ENCODE measurements around the gene EXOC4.
A peak's percentile ranks its signal among the peaks of the same experiment; 100 is the strongest.

EXOC4 gene

GRCh38 chr7:133681529-133681928, 428.7 kb downstream of the EXOC4 start:
- DNase-seq = no peak

DNA sequence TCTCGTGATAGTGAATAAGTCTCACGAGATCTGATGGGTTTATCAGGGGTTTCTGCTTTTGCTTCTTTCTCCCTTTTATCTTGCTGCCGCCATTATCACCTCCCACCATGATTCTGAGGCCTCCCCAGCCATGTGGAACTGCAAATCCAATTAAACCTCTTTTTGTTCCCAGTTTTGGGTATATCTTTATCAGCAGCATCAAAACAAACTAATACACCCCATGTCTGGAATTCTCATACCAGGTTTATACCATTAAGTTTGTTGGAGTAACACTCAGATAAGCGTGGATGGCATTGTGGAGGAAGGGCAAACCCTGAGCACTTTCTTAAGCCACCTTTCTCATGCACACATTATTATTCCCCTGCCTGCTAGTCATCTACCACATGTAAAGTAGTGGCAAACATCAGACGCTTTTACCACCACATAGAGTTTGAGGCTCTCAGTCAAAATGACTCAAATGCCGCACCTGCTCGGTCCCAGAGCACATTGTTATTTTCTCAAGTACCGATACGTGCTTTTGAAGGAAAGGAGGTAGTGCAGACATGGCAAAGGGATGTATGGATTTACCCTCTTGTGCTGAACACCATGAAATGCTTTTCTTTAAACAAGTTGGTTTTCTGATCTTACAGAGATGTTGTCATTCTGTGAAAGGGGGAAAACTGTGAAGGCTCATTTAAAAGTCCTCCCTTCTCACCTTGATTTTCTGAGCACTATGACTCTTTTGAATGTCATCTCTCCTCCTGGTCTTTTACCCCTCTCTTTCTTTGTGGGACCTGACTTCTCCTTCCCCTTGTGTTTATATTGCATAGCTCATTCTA, 429.7 kb downstream of the EXOC4 start:
- no peak for DNase-seq

GRCh38 chr7:133683182-133683454, 430.2 kb downstream of the EXOC4 start:
- DNase-seq = no peak

- DNase-seq = peak; percentile 85
These were observed 435.8 kb downstream of the EXOC4 start for GRCh38 chr7:133688483-133689239.

- DNase-seq = no peak
These were observed 437.9 kb downstream of the EXOC4 start for GRCh38 chr7:133690740-133691139.

DNA sequence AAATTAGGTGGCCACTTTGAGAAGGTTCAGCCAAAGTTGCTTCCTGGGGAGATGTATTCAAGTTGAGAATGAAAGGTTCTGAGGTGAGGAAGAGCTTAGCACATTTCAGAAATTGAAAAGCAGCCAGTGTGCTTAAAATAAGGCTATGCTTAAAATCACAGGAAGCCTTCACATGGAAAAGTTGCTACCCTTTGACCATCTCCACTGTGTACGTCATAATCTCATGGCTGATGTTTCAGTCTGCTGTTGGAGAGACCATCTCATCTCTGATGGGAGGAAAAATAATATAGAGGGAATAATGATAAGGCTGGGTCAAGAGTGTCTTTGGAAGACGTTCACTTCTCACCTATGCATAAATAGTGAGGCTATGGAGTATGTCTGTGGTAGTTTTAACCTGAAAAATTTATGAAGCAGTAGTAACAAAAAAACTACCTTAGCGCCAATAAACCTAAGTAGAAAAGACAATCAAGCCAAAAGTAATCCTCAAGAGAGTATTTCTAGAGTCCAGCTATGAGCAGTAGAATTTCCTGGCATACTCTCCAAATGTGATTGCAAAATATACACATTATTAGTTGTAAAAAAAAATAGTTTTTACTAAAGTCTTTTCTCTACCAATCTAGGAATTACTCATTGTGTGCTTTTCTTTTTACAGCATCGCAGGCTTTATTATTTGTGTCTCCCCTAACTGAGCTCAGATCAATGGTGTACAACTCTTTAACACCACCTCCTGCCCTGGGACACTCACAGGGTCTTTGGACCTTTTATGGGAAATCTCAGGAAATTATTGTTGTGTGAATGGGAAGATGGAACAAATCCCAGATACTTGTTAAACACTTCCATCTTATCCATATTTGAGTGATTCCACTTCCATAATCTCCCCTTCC, 439.1 kb downstream of the EXOC4 start:
- DNase-seq = no peak

- no peak for DNase-seq
These were observed 440.4 kb downstream of the EXOC4 start for GRCh38 chr7:133693281-133693680.

- no peak for DNase-seq
These were observed 443.2 kb downstream of the EXOC4 start for GRCh38 chr7:133696056-133696455.

- no peak for DNase-seq
These were observed 444.7 kb downstream of the EXOC4 start for GRCh38 chr7:133697585-133697984.

DNA sequence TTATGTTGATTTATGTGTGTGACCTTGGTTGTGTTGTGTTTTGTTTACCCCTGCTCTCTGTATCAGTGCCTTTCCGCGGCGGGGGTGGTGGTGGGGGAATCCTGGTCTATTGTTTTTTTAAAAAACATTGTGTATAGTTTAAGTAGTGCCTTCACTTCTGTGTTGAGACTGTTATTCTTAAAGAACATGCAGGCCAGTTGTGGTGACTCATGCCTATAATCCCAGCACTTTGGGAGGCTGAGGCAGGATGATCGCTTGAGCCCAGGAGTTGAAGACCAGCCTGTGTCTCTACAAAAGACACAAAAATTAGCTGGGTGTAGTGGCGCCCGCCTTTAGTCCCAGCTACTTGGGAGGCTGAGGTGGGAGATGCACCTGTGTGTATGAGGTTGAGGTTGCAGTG, 445.2 kb downstream of the EXOC4 start:
- DNase-seq = no peak

DNA sequence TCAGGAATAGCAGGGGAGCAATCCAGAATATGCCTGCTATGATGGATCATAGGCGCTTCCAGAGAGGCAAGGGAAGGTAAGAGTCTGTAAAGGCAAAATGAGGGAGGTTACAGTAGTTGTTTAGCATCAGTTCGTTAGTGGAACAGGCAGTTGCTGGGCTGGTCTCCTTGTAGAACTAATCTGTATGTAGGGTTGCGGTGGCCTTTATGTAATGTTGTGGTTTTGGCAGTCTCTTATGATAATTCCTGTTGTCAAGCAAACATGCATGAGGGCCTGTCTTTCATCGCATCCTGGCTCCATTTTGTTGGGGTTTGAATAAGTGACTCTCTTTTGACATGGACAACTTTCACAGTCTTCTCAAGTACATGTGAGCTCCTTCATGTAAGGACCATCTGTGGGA, 446.5 kb downstream of the EXOC4 start:
- DNase-seq = no peak

- DNase-seq = no peak
These were observed 449.2 kb downstream of the EXOC4 start for GRCh38 chr7:133702078-133702477.

DNA sequence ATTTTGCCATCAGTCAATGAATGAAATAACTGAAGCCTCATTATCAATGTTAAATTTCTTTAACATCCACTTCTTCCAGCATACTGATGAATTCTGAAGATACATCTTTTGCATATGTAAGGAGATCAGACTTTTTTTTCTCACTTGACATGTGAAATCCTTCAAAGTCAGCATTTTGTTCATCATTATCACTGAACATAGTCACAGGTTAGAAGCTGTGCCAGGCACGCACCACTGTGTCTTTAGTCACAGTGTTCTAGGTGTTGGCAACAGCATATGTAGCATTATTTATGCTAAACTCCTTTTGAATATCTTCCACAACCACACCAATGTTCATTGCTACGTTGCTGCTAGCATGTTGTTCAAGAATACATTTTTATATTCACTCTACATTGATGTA, 450.1 kb downstream of the EXOC4 start:
- no peak for DNase-seq

- DNase-seq = no peak
These were observed 450.7 kb downstream of the EXOC4 start for GRCh38 chr7:133703547-133703946.

DNA sequence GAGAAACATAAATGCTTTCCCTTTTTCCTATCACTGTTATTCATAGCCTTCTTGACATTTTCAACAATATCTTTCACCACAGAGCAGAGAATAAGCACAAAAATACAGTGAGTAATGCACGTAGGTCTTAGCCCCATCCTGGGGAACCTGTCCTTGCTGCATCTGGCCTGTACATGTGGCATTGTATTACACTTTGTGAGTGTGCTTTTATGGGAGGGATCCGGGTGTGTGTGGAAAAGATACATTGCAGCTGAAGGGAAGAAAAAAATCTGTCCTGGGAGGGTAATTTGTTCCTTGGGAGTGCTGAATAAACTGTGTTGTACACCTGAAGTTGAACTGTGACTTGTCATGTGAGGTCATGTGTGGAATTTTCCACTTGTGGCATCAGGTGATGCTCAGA, 451.6 kb downstream of the EXOC4 start:
- DNase-seq = no peak

DNA sequence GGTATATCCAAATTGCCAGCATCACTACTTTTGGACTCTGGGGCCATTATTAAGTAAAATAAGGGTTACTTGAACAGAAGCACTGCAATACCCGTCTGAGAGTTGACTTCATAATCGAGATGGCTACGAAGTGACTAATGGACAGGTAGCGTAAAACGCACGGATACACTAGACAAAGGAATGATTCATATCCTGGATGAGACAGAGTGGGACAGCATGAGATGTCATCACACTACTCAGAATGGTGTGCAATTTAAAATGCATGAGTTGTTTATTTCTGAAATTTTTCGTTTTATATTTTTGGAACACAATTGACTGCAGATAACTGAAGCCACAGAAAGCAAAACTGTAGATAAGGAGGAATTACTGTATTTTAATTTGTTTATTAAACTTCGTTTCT, 452.7 kb downstream of the EXOC4 start:
- no peak for DNase-seq

DNA sequence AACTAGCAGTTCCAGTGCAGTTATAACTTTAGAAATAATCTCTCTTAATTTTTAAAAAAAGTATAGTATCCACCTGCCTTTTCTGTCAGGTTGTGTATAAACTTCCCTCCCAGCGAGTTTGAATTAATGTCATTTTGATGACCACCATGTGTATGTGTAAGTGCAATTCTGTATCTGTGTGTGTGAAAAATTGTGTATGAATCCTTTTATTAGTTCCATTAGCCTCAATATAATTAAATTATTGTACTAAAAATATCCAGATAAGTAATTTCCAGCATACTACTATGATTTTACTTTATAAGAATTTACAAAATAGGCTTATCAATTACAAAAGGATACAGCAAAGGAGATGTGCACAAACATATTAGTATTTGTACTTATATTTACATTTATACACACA, 453.1 kb downstream of the EXOC4 start:
- no peak for DNase-seq

GRCh38 chr7:133709036-133709880, 456.4 kb downstream of the EXOC4 start:
- no peak for DNase-seq

DNA sequence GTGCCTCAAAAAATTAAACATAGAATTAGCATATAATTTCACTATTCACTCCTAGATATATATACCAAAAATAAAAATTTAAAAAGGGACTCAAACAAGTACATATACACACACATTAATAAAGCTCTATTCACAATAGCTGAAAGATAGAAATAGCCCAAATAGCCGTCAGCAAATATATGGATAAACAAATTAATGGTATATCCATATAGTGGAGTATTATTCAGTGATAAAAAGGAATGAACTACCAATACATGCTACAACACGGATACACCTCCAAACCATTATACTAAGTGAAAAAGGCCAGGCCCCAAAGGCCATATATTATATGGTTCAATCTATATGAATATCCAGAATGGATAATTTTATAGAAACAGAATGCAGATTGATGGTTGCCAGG, 459.7 kb downstream of the EXOC4 start:
- no peak for DNase-seq

GRCh38 chr7:133714654-133715053, 461.8 kb downstream of the EXOC4 start:
- no peak for DNase-seq

- DNase-seq = no peak
These were observed 465.3 kb downstream of the EXOC4 start for GRCh38 chr7:133718131-133718530.

GRCh38 chr7:133723044-133723443, 470.2 kb downstream of the EXOC4 start:
- DNase-seq = no peak

DNA sequence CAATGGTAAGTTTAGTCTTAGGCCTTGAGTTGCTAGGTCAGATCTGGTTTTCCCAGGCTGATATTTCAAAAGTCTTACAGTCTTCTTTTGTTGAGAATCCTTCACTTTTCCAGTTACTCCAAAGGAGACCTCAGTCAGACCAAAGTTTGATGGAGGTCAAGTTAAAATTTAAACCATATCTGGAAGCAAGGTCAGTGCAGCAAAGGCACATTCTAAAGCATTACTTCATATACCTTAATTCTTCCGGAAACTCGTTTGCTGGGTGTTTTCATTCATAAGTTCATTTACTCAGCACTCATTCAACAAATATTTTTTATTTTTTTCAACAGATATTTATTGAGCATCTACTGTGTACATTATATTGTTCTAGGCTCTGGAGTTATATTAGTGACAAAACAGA, 471.3 kb downstream of the EXOC4 start:
- no peak for DNase-seq
